Amniotic epithelial cell (primary cell): Measurements from ENCODE around the gene AGXT.

Source experiments
- DNase-seq: peaks from one replicate; pipeline ENCODE4 v3.0.0-alpha.2; 2010; ENCODE audit warnings: low read depth

AGXT gene

GRCh38 chr2:240886678-240887609, 18.3 kb downstream of the AGXT start:
- DNase-seq, result no peak

- DNase-seq, result no peak
Observed at GRCh38 chr2:240887631-240888030, 19.0 kb downstream of the AGXT start.

- no peak for DNase-seq
Observed at GRCh38 chr2:240888130-240888889, 19.7 kb downstream of the AGXT start.

- DNase-seq, result no peak
Observed at GRCh38 chr2:240888890-240889573, 20.4 kb downstream of the AGXT start.

- no peak for DNase-seq
Observed at GRCh38 chr2:240889601-240890560, 21.3 kb downstream of the AGXT start.

GRCh38 chr2:240890691-240891090, 22.1 kb downstream of the AGXT start:
- no peak for DNase-seq

- no peak for DNase-seq
Observed at GRCh38 chr2:240891492-240892340, 23.1 kb downstream of the AGXT start.

- DNase-seq, result no peak
Observed at GRCh38 chr2:240892356-240892755, 23.7 kb downstream of the AGXT start.

- DNase-seq, result no peak
Observed at GRCh38 chr2:240892925-240893324, 24.3 kb downstream of the AGXT start.

GRCh38 chr2:240893363-240893844, 24.8 kb downstream of the AGXT start:
- DNase-seq, result peak; percentile 63

- no peak for DNase-seq
Observed at GRCh38 chr2:240894006-240894405, 25.4 kb downstream of the AGXT start.

GRCh38 chr2:240894836-240895558, 26.4 kb downstream of the AGXT start:
- no peak for DNase-seq

GRCh38 chr2:240895656-240896388, 27.2 kb downstream of the AGXT start, which contains the start of gene MAB21L4:
MAB21L4 (minus strand) TSS chr2:240896156; CDS start chr2:240895997, 159 bp downstream.
- DNase-seq, result no peak

GRCh38 chr2:240896394-240896793, 27.8 kb downstream of the AGXT start:
- no peak for DNase-seq

GRCh38 chr2:240896871-240897692, 28.5 kb downstream of the AGXT start:
- DNase-seq, result no peak

- DNase-seq, result no peak
Observed at GRCh38 chr2:240898108-240898730, 29.6 kb downstream of the AGXT start.

GRCh38 chr2:240898731-240899467, 30.3 kb downstream of the AGXT start:
- no peak for DNase-seq
